HG02981 (cell line): ENCODE measurements around the gene STARD10.

Source experiments
- ATAC-seq: cut with Tn5 transposase; IDR thresholded peaks from one replicate; pipeline ENCODE4 v1.9.1; 2021; ENCODE audit warnings: mild to moderate bottlenecking, moderate library complexity; ENCODE audit not compliant: unreplicated experiment

The STARD10 gene

DNA sequence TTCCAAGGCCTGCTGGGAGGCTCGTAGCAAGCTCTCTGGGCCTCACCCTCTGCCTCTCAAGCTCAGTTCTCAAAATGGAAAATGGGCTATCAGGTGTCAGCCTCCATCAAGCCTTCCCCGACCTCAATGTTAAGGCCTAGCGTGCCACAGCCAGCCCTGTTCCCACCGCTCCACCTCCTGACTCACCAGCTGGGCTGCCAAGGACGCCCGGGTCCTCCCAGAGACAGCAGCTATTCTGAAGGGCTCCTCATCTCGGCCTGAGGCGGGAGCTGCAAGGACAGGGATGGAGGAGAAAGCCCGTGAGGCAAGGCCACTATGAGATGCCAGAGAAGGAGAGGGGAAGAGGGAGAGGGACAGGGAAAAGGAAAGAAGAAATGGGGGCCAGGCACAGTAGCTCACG, 61.5 kb downstream of the STARD10 start:
- no peak for ATAC-seq

DNA sequence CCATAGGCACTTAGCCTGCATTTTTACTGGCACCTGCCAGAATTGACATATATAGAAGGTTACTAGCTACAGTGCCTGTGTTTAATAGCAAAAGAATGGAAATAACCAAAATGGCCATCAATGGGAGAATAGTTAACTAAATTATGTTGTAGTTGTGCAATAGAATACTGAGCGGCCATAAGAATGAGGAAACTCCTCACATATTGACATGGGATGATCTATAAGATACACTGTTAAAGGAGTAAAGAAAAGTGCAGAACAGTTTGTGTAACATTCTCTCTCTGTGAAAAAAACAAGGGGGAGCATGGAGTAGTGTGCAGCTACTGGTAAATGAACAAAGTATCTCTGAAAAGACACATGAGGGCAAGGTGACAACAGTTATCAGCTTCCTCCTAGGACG, 63.1 kb downstream of the STARD10 start:
- ATAC-seq = no peak

DNA sequence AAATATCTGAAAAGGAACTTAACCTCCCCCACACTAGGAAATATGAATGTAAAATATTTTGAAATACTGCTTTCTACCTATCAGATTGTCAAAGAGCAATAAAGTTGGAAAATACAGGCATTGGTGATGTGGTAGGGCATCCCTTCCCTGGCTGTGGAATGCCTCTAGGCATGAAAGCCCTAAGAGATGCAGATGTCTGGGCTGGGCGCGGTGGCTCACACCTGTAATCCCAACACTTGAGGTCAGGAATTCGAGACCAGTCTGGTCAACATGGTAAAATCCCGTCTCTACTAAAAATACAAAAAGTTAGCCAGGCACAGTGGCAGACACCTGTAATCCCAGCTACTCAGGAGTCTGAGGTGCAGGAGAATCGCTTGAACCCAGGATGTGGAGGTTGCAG, 63.6 kb downstream of the STARD10 start:
- no peak for ATAC-seq

DNA sequence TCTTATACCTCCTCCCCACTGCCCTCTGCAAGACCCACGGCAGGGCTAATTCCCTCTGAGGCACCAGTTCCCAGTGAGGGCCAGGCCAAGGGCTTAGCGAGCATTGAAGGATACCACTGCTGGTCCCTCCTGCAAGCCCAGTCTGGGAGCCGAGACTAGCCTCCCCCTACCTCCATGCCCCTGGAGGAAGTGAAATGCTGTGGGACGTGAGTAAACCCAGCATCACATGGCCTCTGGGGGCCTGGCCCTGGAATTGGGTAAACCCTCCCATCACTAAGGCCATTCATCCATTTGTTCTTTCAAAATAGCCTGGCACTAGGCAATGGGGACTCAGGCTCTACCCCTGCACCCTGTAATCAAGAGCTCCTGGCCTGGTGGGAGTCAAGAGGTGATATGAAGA, 66.3 kb downstream of the STARD10 start:
- ATAC-seq = no peak

DNA sequence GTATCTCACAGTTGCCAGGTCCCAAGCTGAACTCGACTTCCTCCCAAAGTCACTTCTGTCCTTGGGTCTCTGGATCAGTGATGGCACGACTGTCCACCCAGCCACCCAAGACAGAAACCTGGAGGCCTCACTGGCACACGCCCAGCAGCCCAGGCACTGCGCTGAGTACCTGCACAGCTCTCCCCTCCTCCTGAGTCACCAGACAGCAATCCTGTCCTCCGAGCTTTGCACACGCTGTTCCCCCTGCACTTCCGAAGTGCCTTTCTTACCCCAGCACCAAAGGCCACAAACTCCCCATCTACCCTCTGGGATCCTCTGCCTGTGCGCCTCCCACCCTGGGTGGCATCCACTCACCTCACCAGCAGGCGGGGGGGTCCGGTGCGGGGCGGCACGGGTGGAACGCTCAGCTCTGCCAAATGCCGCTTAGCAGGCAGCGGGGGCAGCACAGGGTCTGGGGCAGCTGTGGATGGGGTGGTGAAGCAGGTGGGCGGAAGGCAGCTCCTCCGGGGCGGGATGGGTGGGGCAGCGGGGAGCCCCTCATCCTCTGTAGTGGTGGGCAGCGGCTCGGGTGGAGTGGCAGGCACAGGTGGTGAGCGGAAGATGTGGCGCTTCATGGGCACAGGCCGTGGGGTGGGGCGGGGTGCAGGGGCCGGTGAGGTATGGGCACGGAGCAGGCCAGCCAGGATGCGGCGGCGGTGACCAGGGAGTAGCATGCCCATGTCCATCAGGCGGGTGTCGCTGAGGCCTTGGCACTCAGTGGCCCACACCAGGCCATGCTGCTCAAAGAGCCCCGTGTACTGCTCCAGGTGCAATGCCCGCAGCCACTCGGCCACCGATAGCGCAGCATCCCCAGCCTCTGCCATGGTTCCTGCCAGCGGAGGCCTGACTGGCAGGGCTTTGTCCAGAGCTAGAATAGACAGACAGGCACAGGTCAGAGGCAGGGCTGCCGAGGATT, 67.3 kb downstream of the STARD10 start:
- no peak for ATAC-seq

DNA sequence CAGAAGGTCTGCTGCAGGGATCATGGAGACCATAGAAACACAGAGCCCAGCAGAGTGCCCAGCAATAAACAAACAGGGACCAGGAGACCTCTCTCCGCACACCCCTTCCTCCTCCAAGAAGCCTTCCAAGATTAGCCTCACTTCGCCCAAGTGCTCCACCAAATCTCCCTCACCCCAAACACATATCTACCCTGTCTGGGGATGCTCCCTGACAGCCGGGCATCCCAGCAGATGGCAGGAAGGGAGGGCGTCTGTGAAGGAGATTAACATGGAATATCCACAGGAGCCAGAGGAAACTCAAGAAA, 68.2 kb downstream of the STARD10 start:
- no peak for ATAC-seq

DNA sequence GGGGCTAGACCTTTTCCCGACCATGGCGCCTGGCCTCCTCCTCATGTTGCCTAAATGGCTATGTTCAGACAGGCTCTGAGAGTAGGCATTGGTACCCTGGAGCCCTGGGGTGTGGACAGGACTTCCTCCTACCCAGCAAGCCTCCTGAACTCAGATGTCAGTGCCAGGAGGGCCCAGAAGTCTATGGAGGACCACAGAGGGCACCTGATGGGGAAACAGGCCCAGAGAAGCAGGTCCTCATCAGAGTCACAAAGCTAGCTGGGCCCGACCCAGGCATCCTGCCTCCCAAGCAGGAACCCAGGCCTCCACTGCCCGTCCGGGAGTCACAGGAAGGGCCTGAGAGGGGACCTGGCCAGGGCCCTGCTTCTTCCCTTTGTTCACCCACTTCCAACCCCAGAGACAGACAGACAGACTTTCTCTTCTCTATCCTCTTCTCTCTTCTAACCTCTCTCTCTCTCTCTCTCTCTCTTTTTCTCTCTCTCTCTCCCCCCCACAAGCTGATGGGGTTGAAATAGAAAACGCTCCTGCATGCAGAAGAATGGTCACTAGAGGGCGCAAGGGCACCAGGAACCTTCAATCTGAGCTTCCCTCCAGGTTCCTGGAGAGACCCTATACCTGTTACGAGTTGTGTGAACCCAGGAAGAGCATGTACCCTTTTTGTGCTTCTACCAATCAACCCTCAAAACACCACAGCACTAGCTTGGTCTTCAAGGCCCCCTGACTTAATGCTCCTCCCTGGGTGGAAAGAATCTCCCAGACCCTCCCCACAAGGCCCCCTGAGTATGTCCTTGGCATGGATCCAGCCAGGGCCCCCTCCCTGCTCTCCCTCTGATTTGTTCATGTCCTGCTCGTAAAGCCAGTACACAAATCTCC, 68.8 kb downstream of the STARD10 start:
- ATAC-seq = no peak

DNA sequence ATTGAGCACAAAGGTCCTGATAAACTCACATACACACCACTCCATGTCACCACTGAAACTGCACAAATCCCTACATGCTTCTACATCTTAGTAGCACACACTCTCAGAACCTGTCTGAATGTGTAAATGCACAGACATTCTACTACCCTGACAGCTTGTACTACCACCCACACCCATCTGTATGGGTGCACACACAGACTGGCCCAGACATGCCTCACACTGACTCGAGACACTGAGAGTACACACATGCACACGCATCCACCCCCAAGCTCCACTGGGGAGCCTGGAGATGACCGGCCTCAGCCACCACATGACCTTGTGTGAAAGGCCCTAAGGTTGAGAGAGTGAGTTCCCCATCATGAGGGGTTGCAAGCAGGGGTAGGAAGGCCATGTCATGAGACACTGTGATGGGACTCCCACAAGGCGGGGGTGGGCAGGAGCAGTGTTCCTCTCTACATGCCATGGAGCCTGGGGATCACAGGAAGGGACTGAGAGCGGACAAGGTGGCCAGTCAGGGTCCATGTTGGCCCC, 69.8 kb downstream of the STARD10 start:
- ATAC-seq = no peak

DNA sequence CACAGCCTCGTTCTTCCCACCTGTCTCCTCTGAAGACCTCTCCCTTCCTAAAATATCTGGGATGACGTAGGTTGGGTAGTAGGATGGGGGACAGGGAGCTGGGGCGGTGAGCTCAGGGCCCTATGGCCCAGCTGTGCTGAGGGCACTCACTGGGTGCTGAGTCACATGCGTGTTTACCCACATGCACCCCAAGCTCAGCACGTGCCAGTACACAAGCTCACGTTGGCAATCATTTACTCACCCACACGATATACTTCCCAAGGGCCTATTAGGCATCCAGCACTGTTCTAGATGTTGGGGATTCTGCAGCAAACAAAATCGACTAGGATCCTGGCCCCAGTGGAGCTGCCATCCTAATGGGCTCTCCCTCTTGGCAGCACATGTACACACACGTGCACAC, 70.3 kb downstream of the STARD10 start:
- no peak for ATAC-seq

DNA sequence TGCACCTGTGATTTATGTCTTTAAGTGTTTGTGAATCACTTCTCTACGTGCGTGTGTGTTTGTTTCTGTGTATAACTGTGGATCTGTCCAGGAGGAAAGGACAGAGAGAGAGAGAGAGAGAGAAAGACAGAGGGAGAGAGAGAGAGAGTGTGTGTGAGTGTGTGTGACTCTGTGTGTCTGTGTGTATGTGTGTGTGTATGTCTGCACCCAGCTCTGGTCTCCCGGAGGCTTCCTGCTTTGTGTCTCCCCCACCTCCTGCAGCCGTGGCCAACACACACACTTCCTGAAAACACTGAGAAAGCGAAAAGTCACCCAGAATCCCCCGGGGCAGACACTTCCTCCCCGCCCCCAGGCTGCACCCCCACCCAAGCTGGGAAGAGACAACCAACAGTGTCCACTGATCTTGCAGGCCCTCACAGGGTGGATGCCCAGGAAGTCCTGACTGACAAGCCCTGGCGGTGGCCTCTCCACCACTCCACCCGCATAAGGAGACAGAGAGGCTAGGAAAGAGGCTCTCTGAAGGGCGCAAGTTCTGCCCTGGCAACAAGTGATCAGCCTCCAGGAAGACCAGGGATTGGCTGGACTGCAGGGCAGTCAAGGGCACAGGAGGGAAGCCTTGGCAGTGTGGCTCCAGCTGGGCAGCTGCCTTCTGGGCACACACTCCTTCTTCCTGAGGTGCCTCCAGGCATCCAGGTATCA, 71.6 kb downstream of the STARD10 start:
- peak; percentile 87 for ATAC-seq

DNA sequence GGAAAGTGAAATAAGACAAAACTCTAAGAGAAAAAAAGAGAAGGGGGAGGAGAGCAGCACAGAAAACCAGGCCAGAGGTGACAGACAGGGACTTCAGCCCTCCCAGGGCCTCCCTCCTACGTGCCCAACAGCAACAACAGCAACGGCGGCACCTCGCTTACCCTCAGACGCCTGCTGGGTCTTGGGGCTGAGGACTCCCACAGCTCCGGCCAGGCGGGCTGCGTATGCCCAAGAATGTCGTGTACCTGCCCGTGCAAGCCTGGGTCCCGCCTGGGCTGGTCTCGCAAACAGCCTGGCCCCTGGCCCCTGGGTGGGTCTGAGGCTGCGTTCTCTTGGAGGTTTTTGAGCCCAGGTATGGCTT, 72.2 kb downstream of the STARD10 start:
- ATAC-seq = no peak

DNA sequence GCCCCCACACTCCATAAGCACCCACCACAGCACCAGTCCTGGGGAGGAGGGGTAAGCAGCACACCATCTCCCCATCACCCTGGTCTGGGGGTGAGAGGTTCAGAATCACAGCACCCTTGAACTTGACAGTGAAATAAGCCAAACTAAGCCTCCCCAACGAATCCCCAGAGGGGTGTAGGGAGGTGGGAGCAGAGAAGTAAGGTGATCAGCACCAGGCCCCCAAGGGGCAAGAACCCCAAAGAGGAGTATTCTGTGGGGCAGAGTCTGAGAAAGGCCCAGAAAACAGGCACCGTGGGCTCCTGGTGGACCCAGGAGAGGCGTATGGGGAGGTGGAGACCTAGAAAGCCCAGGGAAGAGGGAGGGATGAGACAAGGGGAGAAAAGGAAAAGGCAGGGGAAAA, 72.6 kb downstream of the STARD10 start:
- ATAC-seq = no peak

DNA sequence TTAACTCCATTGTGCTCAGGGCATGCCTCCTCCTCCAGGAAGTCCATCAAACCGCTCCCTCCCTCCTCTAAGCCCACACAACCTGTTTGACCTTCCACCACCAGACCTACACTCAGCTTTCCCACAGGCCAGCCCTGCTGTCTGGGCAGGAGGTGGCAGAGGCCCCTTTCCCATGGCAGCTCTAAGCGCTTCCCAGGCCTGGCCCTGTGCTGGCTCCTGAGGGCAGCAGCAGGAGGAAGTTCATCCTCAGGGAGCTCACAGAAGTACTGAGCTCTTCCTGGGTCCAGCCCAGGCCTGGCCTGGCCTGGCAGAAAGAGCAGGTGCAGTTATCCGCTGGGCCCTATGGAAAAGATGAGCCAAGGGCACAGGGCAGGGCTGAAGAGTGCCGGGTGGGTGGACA, 73.1 kb downstream of the STARD10 start:
- ATAC-seq = no peak

DNA sequence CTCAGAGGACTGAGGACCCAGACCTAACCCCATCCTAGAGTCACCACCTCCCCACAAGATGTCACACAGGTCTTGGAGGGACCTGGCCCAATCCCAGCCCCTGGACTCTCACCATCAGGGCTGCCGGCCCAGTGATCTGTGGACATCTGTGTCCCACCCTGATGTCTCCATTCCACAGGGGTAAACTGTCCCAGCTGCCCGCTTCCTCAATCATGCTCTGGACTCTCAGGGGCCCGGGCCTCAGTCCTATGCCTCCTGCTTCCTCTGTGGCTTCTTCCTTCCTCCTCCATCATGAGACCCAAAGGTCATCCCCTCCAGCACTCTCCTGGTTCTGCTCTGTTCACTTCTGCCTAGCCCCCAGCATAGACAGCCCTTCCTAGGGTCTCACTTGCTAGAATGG, 73.8 kb downstream of the STARD10 start:
- no peak for ATAC-seq

DNA sequence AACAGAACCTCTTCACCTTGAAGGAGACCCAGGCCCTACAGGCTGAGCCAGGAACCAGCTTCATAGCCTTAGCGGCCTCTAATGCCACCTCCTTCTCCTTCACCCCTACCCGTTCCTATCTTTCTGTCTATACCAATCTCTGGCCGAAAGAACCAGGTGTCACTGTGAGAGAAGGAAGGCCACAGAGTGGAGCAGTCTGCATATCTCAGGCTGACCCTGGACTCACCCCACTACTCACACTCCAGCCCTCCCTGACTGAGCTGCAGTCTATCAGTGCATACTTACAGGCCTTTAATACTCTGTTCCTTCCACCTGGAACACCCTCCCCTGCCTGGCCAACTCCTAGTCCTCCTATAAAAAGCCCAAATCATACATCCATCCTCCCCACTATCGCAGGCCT, 74.3 kb downstream of the STARD10 start:
- ATAC-seq = no peak

DNA sequence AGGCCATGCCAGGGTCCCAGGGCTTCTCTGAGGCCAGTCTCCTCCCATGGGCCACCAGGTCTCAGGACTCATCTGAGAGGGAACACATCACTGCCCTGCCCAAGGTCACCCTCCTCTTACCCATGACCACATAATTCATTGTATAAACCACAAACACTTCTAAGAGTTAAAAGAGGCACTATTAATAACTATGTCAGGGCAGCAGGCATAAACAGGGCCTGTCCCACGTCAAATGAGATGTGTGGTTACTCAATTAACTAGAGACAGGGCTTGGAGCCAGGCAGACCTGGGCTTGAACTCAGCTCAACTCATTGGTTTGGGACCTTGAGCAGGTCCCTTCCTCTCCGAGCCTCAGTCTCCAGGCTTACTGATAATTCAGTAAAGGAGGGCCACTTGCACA, 74.7 kb downstream of the STARD10 start:
- ATAC-seq = no peak

DNA sequence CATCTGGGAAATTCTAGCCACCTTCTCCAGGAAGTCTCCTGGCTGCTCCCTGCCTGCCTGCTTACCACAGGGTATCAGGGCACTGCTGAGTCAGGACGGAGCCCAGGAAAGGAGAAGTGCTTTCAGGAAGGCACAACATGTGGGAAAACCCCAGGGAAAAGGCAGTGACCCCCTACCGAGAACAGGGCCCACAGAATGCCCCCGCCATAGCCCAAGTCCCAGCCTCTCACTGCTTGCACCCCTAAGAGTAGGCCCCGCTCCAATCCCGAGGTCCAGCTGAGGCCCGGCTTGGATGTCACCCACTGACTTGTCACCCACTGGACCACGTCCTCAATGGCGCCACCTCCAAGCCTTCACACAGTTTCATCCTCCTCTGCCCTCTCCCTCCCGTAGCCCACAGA, 75.7 kb downstream of the STARD10 start:
- no peak for ATAC-seq

DNA sequence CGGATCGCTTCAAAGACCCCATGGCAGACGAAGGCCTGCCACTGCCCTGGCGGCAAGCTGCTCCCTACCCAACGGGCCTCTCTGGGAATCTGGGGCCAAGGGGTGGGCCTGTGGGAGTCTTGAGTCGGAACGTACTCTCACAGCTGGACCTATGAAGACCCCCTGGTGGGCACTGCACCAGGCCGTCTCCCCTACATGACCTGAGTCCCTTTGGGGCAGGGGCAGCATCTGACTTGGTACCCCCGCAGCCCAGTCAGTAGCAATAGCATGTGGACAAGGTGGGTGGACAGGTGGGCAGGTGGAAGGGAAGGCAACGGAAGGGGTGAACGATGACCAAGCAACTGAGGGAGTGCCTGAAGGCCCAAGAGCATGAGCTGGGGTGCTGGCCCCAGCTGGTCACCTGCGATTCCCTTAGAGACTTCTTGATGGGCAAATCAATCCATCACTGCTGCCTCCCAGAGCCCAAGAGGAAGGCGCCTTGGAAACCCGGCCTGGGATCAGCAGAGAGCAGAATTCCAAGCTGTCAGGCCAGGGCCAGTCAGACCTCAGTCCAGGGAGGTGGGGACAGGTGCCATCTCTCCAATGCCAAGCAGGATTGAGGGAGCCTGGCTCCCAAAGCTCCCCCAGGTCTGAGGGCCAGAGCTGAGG, 76.9 kb downstream of the STARD10 start:
- no peak for ATAC-seq

DNA sequence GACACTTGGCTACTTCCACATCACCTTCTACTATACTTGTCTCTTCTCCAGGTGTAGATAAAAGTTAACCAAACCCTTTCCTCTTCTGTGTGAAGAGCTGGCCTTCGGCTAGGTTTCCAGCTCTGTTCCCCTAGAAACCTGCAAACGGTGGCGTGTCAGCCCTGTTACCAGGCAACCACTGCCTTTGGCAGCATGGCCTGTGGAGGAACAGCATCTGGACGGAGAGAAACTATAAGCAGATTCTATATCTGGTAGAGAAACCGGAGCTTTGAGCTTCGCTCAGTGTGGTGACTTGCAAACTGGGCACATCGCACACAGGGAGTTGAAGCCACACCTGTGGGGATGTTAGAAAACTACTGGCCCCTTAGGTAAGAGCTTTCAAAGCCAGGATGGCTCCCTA, 77.6 kb downstream of the STARD10 start:
- no peak for ATAC-seq

DNA sequence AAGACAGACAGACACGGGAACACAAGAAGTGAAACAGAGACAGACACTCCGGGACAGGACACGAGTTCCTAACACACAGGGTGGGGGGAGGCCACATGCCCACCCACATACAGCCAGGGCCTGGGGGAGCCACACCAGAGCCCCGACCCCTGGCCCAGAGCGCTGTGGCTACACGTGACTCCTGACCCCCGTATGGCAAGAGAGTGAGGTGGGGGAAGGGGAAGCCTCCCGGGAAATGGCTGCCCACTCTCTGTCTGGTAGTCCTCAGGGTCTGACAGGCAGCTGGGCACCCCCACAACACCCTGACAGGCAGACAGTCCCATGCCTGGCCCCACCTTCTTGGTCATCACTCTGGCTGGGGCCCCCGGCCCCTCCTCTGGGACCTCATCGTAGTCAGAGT, 81.0 kb downstream of the STARD10 start:
- ATAC-seq = no peak
